Measurements from ENCODE around the gene FAM240B. TPM values are rescaled to one million over a fixed set of nuclear protein-coding genes. Genes with fewer than 3 reads are reported as not detected.

FAM240B gene
- total and polyA plus RNA-seq, 2 experiments from 2014 or later = not detected

DNA sequence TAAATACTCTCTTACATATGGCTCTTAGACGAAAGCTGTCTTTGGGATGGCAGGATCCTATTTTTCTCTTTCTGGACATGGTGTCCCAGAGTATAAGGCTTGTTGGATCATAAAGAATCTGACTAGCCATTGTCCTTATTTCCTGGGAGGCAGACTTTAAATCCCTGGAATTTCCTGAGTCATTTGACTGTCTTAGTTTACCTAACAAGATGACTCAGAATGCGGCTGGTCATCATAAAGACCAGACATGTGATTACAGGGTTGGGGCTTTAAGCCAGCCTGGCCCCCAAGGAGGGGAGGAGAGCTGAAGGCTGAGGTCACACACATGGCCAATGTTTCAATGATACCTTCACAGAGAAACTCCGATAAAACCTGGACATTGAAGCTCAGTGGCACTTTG is 37.2 kb downstream of the FAM240B start:
- H3K79me2 ChIP-seq = no peaks in the 10 kb centered on the region
- H3K9me3 ChIP-seq (ENCODE audit: low read depth) = no peaks in the 10 kb centered on the region
- WGBS (ENCODE audit: low lambda C conversion rate, missing lambda C conversion rate) = 36% methylated on average over 3 of the region's 3 CpGs
- peak overlapping the region; percentile 88 for H3K27ac ChIP-seq
- DNase-seq (ENCODE audit: low spot score) = peak; percentile 84
- H3K4me1 ChIP-seq (ENCODE audit: insufficient read depth) = peaks cover 26% of the 10 kb centered on the region
- no peaks in the 10 kb centered on the region for H3K36me3 ChIP-seq (replicated peaks; ENCODE audit: insufficient read depth, low read depth)
- no peaks in the 10 kb centered on the region for H3K27me3 ChIP-seq
- no peaks in the 10 kb centered on the region for H4K20me1 ChIP-seq (ENCODE audit: insufficient read depth, poor library complexity, severe bottlenecking)
- H3K9me2 ChIP-seq (replicated peaks; ENCODE audit: insufficient read depth) = no peaks in the 10 kb centered on the region
- peak overlapping the region; percentile 32 for H3K4me2 ChIP-seq
- no peak overlapping the region for H3K4me3 ChIP-seq
- no peak overlapping the region for H2AFZ ChIP-seq
- TF ChIP-seq EZH2phosphoT487 (IDR thresholded peaks at IDR 0.05; ENCODE audit: low read depth, severe bottlenecking, unreplicated experiment) (no peak), EZH2 (IDR thresholded peaks at IDR 0.05; ENCODE audit: borderline replicate concordance) (no peak)
- TF ChIP-seq, protein P1, sequence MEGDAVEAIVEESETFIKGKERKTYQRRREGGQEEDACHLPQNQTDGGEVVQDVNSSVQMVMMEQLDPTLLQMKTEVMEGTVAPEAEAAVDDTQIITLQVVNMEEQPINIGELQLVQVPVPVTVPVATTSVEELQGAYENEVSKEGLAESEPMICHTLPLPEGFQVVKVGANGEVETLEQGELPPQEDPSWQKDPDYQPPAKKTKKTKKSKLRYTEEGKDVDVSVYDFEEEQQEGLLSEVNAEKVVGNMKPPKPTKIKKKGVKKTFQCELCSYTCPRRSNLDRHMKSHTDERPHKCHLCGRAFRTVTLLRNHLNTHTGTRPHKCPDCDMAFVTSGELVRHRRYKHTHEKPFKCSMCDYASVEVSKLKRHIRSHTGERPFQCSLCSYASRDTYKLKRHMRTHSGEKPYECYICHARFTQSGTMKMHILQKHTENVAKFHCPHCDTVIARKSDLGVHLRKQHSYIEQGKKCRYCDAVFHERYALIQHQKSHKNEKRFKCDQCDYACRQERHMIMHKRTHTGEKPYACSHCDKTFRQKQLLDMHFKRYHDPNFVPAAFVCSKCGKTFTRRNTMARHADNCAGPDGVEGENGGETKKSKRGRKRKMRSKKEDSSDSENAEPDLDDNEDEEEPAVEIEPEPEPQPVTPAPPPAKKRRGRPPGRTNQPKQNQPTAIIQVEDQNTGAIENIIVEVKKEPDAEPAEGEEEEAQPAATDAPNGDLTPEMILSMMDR (IDR thresholded peaks at IDR 0.05; ENCODE audit: poor library complexity) = no peak

DNA sequence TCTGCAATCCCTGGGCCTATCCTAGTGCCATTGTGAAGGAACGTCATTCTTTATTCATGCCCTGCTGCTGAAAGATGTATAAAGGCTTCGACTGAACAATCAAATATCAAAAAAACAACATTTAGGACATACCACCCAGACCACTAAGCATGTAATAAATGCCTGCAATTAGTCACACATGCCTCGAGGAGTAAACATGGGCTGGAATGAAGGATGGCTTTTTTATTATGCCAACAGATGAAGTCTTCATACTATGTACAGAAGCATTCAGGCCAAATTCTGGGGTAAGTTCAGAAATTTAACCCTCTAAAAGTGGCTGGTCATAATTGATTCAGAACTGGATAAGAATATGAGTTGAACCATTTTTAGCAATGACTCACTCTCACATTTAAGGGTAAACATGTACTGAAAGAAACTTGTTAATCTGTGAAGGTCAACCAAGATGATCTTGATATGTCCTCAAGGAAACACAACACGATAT is 38.1 kb downstream of the FAM240B start:
- Histone ChIP-seq H3K9me2 (replicated peaks; ENCODE audit: insufficient read depth) (no peaks in the 10 kb centered on the region), H3K27ac (peak overlapping the region; percentile 88), H3K4me2 (no peak overlapping the region), H2AFZ (no peak overlapping the region), H3K27me3 (no peaks in the 10 kb centered on the region), H3K4me3 (no peak overlapping the region), H3K36me3 (replicated peaks; ENCODE audit: insufficient read depth, low read depth) (no peaks in the 10 kb centered on the region), H3K79me2 (no peaks in the 10 kb centered on the region), H4K20me1 (ENCODE audit: insufficient read depth, poor library complexity, severe bottlenecking) (no peaks in the 10 kb centered on the region), H3K9me3 (ENCODE audit: low read depth) (no peaks in the 10 kb centered on the region), H3K4me1 (ENCODE audit: insufficient read depth) (peaks cover 17% of the 10 kb centered on the region)
- no peak for DNase-seq (ENCODE audit: low spot score)
- TF ChIP-seq, protein P1 (IDR thresholded peaks at IDR 0.05; ENCODE audit: poor library complexity) = no peak
- TF ChIP-seq EZH2 (IDR thresholded peaks at IDR 0.05; ENCODE audit: borderline replicate concordance) = no peak
- TF ChIP-seq EZH2phosphoT487 (IDR thresholded peaks at IDR 0.05; ENCODE audit: low read depth, severe bottlenecking, unreplicated experiment) = no peak
- WGBS (ENCODE audit: low lambda C conversion rate, missing lambda C conversion rate) = 50% methylated on average over 4 of the region's 4 CpGs

DNA sequence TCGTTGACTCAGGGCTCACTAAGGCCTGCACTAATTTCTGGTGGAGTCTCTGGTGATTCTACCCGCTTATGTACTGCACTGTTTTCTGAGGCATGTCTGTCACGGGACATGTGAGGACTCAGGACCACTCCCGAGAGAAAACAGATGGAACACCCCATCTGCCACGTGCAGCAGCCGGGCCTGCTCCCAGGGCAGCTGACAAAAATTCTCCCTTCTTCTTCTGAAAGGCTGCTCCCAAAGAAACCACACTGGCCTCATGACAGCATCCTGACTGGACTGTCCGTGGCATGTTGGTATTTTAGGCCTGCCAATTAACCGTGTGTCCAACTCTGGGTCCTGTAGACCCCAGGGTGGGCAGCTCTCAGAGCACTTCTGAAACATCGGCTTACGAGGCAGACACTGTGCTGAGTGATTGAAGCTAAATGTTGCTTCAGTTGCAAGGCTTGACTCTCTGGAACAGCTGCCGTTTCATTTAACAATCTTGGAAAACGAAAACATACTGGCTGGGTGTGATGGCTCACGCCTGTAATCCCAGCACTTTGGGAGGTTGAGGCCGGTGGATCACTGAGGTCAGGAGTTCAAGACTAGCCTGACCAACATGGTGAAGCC is 39.0 kb downstream of the FAM240B start:
- H3K27ac ChIP-seq = peak overlapping the region; percentile 88
- H3K9me3 ChIP-seq (ENCODE audit: low read depth) = no peaks in the 10 kb centered on the region
- no peaks in the 10 kb centered on the region for H3K27me3 ChIP-seq
- no peak for DNase-seq (ENCODE audit: low spot score)
- no peaks in the 10 kb centered on the region for H3K9me2 ChIP-seq (replicated peaks; ENCODE audit: insufficient read depth)
- no peaks in the 10 kb centered on the region for H3K79me2 ChIP-seq
- H3K4me3 ChIP-seq = no peak overlapping the region
- 90% methylated on average over 14 of the region's 14 CpGs for WGBS (ENCODE audit: low lambda C conversion rate, missing lambda C conversion rate)
- H3K4me2 ChIP-seq = no peak overlapping the region
- TF ChIP-seq, protein P1 (IDR thresholded peaks at IDR 0.05; ENCODE audit: poor library complexity) = no peak
- TF ChIP-seq EZH2 (IDR thresholded peaks at IDR 0.05; ENCODE audit: borderline replicate concordance) (no peak), EZH2phosphoT487 (IDR thresholded peaks at IDR 0.05; ENCODE audit: low read depth, severe bottlenecking, unreplicated experiment) (no peak)
- no peaks in the 10 kb centered on the region for H3K36me3 ChIP-seq (replicated peaks; ENCODE audit: insufficient read depth, low read depth)
- no peaks in the 10 kb centered on the region for H4K20me1 ChIP-seq (ENCODE audit: insufficient read depth, poor library complexity, severe bottlenecking)
- no peak overlapping the region for H2AFZ ChIP-seq
- H3K4me1 ChIP-seq (ENCODE audit: insufficient read depth) = peaks cover 16% of the 10 kb centered on the region

Data from hepatocyte (in vitro differentiated cells).